ENCODE results near the gene MDK.

The MDK gene

DNA sequence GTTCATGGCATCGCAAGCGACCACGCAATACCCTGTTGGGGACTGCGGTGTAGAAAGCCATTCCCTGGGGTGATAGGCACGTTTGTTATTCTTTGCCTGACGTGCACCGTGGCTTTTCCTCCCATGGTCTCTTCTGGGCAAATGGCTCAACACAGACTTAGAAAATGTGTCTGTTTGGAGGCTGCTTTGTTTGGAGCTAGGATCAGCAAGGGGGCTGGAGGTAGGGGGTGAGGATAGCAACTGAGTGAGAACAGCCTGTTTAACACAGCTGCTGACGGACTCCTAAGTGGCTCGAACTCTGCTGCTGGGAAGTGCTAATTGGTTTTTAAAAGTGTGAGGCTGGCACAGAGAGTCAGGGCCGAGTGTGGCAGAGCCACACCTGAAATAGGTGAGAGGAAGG, 26.2 kb downstream of the MDK start:
- no peak for DNase-seq

GRCh38 chr11:46408407-46408986, 27.0 kb downstream of the MDK start:
- DNase-seq, result no peak

DNA sequence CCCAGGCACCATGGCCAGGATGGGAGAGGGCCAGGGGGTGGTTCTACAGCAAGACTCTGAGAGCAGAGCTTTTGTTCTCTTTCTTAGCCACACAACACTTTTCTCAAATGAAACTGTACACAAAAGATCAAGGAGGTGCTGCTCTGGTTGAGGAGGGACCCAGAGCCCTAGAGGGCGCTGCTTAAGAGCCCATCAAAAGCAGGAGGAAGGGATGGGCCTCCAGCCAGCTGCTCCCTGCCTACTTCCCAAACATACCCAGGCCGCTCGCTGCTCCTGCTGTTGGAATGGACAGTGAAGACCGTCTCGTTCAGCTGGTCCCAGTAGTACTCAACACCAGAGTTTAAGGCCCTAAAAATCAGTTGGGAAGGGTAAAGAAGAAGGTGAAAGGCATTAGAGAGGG, 28.6 kb downstream of the MDK start:
- no peak for DNase-seq

- no peak for DNase-seq
These were observed 32.4 kb downstream of the MDK start for GRCh38 chr11:46413760-46414465.

DNA sequence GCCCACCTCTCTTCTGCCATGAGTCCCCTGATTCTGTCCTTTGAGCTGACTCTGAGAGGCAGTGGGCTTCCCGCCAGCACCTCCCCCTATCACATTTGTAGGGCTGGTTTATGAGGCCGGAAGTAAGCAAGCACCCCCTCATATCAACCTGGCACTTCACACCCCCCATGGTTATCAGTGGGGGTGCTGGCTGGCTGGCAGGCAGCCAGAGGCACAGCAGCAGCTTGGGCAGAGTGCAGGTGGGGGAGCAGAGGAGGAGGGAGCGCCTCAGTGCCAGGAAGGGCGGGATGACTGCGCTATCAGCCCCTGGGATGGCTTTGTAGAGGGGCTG, 33.0 kb downstream of the MDK start:
- no peak for DNase-seq

- DNase-seq, result no peak
These were observed 33.4 kb downstream of the MDK start for GRCh38 chr11:46414879-46415278.

- DNase-seq, result no peak
These were observed 36.2 kb downstream of the MDK start for GRCh38 chr11:46417711-46418110.

- no peak for DNase-seq
These were observed 37.3 kb downstream of the MDK start for GRCh38 chr11:46418751-46419150.

DNA sequence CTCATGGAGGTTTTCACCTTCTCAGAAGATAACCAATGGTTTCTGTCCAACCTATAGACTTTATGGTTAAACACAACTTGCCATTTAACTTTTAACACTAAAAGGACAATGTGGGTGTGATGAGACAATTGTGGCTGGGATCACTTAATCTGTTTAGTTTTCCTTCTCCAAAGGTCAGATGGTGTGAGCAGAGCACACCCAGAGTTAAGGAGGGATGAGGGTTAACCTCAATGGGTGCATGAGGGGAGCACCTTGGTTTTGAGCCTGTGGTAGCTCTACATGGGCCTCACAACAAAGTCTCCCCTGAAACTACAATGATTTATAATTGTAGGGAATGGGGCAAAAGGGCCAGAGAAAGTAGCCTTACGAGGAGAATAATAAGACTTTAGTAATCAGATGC, 39.0 kb downstream of the MDK start:
- DNase-seq, result no peak

DNA sequence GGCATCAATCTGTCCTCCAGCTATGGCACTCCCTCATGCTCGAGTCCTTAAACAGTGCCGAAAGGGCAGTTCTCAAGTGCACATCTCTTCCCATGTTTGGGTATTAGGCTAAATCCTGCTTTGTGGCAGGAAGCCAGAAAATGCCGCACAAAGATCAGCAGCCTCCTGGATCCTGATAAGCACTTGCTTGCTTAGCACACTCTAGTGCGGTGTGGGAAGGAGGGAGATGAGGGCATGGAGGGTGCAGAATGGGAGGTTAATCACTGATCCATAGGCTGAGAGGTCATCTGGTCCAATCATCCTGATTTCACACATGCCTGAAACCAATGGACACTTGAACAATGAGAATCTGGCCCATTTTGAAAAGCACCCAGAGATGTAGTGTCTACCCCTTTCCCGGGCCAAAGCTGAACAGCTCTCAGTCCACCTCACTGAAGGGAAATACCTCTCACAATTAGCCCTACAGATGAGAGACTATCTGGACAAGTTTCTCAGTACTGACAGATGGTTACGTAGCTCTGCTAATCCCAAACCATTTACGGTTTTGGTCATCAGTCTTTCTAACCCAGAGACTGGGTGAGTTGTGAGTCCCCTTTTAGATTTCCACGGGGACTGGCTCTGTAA, 39.9 kb downstream of the MDK start:
- DNase-seq, result no peak

GRCh38 chr11:46422588-46422987, 41.1 kb downstream of the MDK start:
- no peak for DNase-seq

DNA sequence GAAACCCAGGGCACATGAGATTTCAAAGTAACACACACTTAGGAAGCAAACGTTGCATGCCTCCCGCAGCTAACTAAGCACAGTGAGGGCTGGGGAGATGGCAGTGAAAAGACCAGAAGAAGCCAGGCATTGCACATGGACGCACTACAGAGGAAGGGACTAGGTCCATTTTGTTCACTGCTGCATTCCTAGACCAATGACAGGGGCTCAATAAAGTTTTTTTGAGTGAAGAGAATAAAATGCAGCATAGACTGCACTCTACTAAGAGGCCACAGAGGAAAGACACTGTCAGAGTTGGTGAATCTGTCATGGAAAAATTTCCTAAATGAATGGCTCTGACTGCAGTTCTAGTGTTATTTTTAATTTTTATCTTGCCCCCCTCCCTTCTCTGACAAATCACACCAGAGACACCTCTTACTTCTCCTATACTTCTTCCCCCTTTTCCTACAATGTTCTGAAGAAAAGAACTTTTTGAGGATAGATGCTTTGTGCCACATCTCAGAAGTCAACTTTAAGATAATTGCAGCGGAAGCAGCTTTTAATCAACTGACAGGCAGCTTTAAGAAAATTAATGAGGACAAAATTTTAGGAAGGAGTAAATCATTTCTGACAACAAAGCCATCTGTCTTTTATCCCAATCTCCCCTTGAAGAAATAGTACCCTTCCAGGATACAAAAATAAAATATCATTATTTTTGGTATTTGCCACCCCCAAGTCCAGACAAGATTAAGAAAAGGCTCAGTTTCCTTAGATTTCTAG, 44.9 kb downstream of the MDK start:
- DNase-seq, result no peak

GRCh38 chr11:46427364-46427763, 45.9 kb downstream of the MDK start:
- no peak for DNase-seq

DNA sequence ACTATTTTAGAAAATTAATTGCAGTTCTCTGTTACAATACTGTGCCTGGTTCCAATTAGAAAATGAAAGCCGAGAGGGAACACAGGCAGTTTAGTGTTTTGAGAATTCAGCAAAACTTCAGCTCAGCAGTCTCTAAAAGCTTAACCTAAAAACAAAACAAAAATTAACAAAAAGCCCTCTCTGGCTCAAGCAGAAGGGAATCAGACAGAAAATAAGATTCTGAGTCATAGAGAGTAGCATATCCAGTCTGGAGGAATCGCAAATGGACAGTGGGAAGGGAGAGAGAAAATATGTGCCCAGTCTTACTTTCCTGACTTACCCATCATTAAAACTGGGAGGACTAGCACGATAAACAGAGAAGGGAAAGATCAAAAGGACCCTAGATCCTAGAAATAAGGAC, 48.2 kb downstream of the MDK start:
- no peak for DNase-seq

- DNase-seq, result no peak
These were observed 49.7 kb downstream of the MDK start for GRCh38 chr11:46431211-46431610.

Measured in fibroblast of skin of right quadriceps (primary cell).